ENCODE measurements around the gene PTPRN2.
"Not testable (repeated sequence)": the region's sequence is repeated elsewhere in the genome, so short reads cannot be mapped to it uniquely, and the experiment has no call there.

Gene PTPRN2

GRCh38 chr7:158587162-158588084 lies at the start of gene PTPRN2:
Gene PTPRN2, minus strand, starts transcription at chr7:158587823.
- no peak for DNase-seq (ENCODE audit: low read depth)

- DNase-seq (ENCODE audit: low read depth): no peak
Measured at GRCh38 chr7:158633055-158633956, 45.7 kb upstream of the PTPRN2 start.

- no peak for DNase-seq (ENCODE audit: low read depth)
Measured at GRCh38 chr7:158631574-158632195, 44.1 kb upstream of the PTPRN2 start.

- not testable (repeated sequence) for DNase-seq (ENCODE audit: low read depth)
Measured at GRCh38 chr7:158626289-158626688, 38.7 kb upstream of the PTPRN2 start.

GRCh38 chr7:158623241-158623640 lies 35.6 kb upstream of the PTPRN2 start:
- no peak for DNase-seq (ENCODE audit: low read depth)

GRCh38 chr7:158620839-158621441 lies 33.3 kb upstream of the PTPRN2 start:
- DNase-seq (ENCODE audit: low read depth): no peak

GRCh38 chr7:158620418-158620817 lies 32.8 kb upstream of the PTPRN2 start:
- DNase-seq (ENCODE audit: low read depth): no peak

GRCh38 chr7:158618745-158619140 lies 31.1 kb upstream of the PTPRN2 start:
- no peak for DNase-seq (ENCODE audit: low read depth)

- DNase-seq (ENCODE audit: low read depth): no peak
Measured at GRCh38 chr7:158617737-158618128, 30.1 kb upstream of the PTPRN2 start.

GRCh38 chr7:158616050-158616449 lies 28.4 kb upstream of the PTPRN2 start:
- DNase-seq (ENCODE audit: low read depth): no peak

- DNase-seq (ENCODE audit: low read depth): no peak
Measured at GRCh38 chr7:158614700-158615099, 27.1 kb upstream of the PTPRN2 start.

- DNase-seq (ENCODE audit: low read depth): no peak
Measured at GRCh38 chr7:158613481-158613880, 25.9 kb upstream of the PTPRN2 start.

GRCh38 chr7:158612546-158612945 lies 24.9 kb upstream of the PTPRN2 start:
- no peak for DNase-seq (ENCODE audit: low read depth)

- DNase-seq (ENCODE audit: low read depth): no peak
Measured at GRCh38 chr7:158611541-158611940, 23.9 kb upstream of the PTPRN2 start.

GRCh38 chr7:158609313-158609974 lies 21.8 kb upstream of the PTPRN2 start:
- no peak for DNase-seq (ENCODE audit: low read depth)

GRCh38 chr7:158607563-158607962 lies 19.9 kb upstream of the PTPRN2 start:
- DNase-seq (ENCODE audit: low read depth): no peak

GRCh38 chr7:158606671-158607424 lies 19.2 kb upstream of the PTPRN2 start:
- no peak for DNase-seq (ENCODE audit: low read depth)

- DNase-seq (ENCODE audit: low read depth): no peak
Measured at GRCh38 chr7:158606129-158606528, 18.5 kb upstream of the PTPRN2 start.

- no peak for DNase-seq (ENCODE audit: low read depth)
Measured at GRCh38 chr7:158603773-158604755, 16.4 kb upstream of the PTPRN2 start.
